Stimulated activated CD8-positive, alpha-beta memory T cell treated with anti-CD3 and anti-CD28 coated beads, Interleukin-15, amount 100 ng/mL, for 48 hours (primary cell): Measurements from ENCODE around the gene DCC.
"Not testable (repeated sequence)": the region's sequence is repeated elsewhere in the genome, so short reads cannot be mapped to it uniquely, and the experiment has no call there.

ENCODE experiments used
- DNase-seq, 2 donors: peaks; one replicate each; pipeline ENCODE4 v3.0.0-alpha.2; 2020; ENCODE audit warnings: low read depth in 2 of 2

DCC gene

DNA sequence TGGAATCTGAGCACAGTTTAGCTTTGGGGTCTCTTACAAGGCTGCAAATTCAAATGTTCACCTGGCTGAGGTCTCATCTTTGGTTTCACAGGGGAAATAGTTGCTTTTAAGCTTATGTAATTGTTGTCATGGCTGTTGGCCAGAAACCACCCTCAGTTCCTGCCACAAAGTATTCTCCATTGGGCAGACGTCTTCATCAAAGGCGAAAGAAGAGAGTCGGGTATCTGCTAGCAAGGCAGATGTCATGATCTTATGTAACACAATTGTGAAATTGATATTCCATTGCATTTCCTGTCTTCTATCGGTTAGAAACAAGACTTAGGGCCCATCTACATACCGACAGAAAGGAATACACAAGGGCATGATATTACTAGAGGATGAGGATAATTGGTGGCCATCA lies 1068.3 kb downstream of the DCC start:
- no peak for DNase-seq

DNA sequence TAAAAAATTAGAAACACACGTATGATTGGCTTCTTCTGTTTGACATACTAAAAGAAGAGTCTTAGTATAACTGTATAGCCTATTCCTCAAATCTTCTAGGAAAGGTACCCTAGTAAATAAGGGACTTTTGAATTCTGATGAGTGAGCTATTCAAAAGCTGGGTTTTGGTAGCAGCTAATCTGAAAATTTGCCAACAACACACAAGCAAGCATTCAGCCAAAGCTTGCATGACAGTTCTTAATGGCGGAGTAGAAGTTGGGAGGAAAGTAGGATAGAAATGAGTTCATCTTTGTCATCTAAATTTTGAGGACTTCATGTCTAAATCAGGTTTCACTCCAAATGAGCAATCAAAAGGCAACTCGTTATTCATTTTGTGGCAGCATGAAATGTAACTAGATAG lies 1071.5 kb downstream of the DCC start:
- DNase-seq, result no peak

DNA sequence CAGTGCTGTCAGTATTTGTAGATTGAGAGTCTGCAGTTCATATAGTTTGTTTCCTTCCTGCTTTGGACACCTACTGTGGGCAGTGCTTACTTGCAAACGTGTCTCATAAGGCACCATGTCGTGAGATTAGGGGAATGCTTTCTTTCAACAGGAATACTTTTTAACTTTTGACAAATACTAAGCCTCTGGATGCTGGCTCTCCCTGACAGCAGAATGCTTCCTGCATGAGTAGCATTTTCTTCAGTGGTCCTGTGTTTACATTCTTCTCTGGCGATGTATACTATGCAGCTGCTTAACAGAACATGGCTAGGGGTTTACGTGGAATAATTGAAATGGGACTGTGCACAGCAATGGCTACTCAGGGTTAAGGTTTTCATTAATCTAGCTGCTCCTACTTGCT lies 1077.0 kb downstream of the DCC start:
- no peak for DNase-seq

- DNase-seq, result no peak
These were observed 1081.9 kb downstream of the DCC start for GRCh38 chr18:53421869-53422268.

- DNase-seq, result no peak
These were observed 1082.9 kb downstream of the DCC start for GRCh38 chr18:53422896-53423295.

DNA sequence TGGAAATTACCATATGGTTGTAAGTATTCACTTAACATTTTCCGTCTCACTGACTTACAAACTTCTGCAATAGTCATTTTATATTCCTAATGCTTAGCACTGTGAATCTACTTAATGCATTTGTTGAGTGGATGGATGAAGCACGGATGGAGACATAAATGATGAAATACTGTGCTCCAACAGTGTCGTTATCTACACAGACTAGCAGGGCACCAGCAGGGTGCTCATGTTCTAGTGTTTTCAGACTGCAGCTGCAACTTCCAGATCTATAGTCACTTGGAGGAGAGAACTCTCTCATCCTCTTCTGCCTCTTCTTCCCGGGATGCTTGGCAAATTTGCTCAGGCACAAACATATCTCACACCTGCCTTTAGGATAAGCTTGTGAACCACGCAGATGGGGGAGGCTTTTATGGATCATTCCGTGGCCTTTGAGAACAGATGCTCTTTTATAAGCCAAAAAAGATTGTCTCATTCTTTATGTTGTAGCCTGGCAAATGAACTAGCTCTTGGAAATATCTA lies 1086.7 kb downstream of the DCC start:
- DNase-seq, result no peak

GRCh38 chr18:53441761-53442414 lies 1101.9 kb downstream of the DCC start:
- no peak for DNase-seq

GRCh38 chr18:53442415-53442783 lies 1102.4 kb downstream of the DCC start:
- DNase-seq, result no peak

GRCh38 chr18:53443336-53443735 lies 1103.3 kb downstream of the DCC start:
- no peak for DNase-seq

DNA sequence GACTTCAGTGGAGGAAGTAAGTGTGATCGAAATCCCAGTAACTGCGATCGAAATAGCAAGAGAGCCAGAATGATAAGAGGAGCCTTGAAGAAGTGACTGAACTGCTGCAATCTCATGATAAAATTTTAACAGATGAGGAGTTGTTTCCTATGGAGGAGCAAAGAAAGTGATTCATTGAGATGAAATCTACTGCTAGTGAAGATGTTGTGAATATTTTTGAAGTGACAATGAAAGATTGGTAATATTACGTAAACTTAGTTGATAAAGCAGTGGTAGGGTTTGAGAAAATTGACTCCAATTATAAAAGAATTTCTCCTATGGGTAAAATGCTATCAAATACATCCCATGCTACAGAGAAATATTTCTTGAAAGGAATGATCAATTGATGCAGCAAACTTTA lies 1103.8 kb downstream of the DCC start:
- no peak for DNase-seq

DNA sequence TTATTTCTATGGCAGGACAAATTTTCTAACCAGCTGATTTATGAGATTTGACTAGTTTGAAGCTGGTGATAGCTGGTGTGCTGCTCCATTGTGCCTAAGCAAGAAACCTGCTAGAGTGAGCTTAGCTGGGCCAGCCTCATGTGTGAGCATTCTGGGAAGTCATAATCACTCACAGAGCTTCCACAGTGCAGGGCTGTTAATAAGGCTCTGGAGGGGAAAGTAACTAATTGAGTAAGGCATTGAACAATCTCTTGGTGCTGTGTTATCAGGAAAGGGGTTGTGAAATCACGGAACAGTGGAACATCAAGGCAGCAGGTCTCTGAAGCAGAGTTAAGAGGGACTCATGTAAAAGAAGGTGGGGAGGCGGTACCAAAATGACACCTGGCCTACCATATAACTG lies 1111.9 kb downstream of the DCC start:
- DNase-seq, result no peak

DNA sequence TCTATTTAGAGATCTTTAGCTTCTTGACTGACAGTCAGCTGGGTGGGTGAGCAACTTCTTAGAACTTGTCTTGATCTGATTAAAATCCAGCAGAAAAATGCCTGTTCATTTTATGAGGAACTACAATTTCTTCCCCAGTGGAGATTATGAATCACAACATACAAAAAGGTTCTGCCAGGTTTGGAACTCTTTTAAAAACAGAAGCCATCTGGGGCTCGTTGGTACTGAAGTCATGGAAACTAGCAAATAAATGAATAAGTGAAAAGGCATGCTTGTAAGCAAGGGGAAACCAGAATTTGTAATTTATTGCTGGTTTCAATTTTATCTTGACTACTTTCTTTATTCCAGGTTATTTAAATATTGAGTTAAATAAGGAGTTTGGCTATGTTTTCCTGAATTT lies 1117.1 kb downstream of the DCC start:
- no peak for DNase-seq

DNA sequence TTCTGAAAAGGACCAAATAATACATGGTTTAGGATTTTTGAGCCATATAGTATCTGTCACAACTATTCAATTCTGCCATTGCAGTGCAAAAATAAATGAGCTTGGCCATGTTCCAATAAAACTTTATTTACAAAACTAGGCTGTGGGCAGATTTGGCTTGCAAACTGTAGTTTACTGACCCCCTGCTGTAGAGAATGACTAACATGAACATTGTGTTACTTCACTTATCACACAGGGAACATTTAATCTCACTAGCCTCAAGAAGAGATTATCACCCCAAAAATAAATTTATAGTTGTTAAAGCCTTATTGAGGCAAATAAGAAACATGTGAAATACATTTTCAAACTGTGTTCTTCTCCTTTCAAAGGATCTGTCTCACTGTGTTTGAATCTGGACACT lies 1118.3 kb downstream of the DCC start:
- DNase-seq, result no peak

GRCh38 chr18:53458944-53459580 lies 1119.1 kb downstream of the DCC start:
- DNase-seq, result no peak

DNA sequence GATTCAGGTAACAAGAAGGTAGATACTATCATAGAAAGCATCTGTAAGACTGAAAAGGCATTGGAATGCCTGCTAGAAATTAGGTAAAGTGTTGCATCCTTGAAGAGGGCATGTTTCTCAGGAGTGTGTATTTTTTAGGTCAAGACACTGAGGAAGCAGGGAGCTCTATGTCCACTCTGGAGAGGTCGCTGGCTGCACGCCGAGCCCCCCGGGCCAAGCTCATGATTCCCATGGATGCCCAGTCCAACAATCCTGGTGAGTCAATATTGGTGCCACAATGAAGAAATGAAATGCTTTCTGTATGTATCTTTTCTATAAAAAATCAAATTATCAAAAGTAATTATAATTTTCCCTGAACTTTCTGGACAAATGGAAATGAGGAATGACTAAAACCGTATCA lies 1127.8 kb downstream of the DCC start:
- no peak for DNase-seq

- DNase-seq, result not testable (repeated sequence)
These were observed 1128.2 kb downstream of the DCC start for GRCh38 chr18:53468173-53468572.

DNA sequence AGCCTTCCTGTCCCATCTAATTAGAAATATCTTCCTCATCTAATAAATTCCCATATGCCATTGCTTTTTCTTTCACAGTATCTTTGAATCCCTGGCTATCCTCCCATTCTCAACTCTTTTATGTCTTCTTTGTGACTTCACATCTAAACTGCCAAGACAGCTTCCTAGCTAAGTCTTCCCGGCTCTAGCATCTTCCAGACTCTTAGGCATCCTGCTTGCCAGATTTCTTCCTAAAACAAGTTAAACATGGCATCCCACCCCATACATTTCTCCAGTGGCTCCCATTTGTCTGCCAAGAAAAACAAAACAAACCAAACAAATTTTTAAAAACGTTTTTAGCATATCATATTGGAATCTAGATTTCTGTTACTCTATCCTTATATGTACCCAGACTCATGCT lies 1132.5 kb downstream of the DCC start:
- DNase-seq, result no peak

DNA sequence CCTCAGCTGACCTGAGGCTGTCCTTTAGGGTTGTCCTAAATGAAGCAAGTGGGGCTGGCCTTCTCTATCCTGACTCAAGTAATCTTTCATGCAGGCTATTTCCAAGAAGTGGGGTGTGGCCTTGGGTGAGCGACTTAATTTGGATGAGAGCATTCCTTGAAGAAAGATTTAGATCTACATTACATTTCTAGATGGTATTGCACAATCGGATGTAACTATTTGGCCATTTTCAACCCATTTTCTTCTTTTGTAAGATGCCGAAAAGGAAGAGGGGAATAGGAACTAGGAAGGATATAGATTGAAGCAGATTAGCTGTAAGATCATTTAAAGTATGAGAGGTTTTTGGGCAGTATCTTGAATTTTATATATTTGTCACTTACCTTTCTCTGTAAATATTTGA lies 1138.2 kb downstream of the DCC start:
- no peak for DNase-seq

DNA sequence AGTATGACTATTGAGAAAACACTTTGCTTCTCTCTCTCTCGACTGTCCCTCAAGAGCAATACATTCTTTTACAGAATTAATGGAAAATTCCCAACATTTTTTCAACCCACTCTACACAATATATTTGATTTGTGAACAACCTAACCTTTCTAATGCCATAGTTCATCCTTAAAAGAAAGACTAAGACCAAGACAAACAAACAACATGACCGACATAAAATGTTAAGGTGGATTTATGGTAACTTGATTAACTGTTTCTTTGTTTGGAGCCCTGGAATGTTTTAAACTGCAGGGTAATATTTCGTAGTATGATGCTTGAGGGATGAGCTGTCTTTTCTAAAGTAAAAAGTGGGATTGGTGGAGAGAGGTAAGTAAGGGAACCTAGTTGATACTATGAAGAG lies 1146.3 kb downstream of the DCC start:
- no peak for DNase-seq

DNA sequence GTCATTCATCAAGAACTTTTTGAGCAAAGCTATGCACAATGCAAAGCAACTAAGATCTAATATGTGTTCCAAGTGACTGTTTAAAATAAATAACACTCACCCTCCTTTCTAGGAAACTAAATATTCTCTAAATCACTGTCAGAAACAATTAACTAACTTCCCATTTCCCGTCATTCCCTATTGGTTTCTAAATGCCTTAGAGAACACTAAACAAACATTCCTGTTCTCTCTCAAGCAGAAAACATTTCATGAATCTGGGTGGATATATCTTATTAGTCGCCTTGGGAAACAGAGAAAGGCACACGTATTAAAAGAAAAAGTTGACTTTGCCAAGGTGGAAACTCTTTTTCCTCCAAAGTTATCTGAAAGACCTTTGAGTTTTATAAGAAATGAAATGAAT lies 1149.3 kb downstream of the DCC start:
- no peak for DNase-seq

GRCh38 chr18:53490019-53490418 lies 1150.0 kb downstream of the DCC start:
- no peak for DNase-seq

DNA sequence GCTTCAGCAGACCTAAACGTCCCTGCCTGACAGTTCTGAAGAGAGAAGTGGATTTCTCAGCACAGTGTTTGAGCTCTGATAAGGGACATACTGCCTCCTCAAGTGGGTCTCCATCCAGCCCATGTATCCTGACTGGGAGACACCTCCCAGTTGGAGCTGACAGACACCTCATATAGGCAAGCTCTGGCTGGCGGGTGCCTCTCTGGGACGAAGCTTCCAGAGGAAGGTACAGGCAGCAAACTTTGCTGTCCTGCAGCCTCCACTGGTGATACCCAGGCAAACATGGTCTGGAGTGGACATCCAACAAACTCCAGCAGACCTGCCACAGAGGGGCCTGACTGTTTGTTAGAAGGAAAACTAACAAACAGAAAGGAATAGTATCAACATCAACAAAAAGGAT lies 1156.0 kb downstream of the DCC start:
- DNase-seq, result no peak

GRCh38 chr18:53503914-53504441 lies 1164.0 kb downstream of the DCC start:
- no peak for DNase-seq

GRCh38 chr18:53508529-53508928 lies 1168.5 kb downstream of the DCC start:
- no peak for DNase-seq
